Stomach (tissue), 9 donors: Measurements from ENCODE around the gene CFAP20DC. TPM values are rescaled to one million over a fixed set of nuclear protein-coding genes. Genes with fewer than 3 reads are reported as not detected.

Source experiments
- DNase-seq, 2 donors: peaks; one replicate each; pipeline versions ENCODE4 v3.0.0 to v3.0.0-alpha.2; 2013 to 2019
- H3K27ac ChIP-seq, 5 donors: fragments of 200-600 bp in 4 of 5; sonication (generic) in 4 of 5; one replicate each; pipeline ENCODE4 v1.5.1; 2013 to 2019; ENCODE audit warnings: mild to moderate bottlenecking in 1 of 5, moderate library complexity in 1 of 5
- H3K27me3 ChIP-seq, 3 donors: fragments of 200-600 bp; sonication (generic); one replicate each; pipeline ENCODE4 v1.5.1; 2017 to 2019; ENCODE audit warnings: mixed run types in 1 of 3
- H3K36me3 ChIP-seq, 4 donors: fragments of 200-600 bp; sonication (generic); 1 replicate in 3 of 4; 2 replicates in 1 of 4; pipeline ENCODE4 v1.5.1; 2016 to 2019
- H3K4me1 ChIP-seq, 4 donors: fragments of 200-600 bp; sonication (generic); one replicate each; pipeline ENCODE4 v1.5.1; 2016 to 2019
- H3K4me3 ChIP-seq, 4 donors: fragments of 200-600 bp; sonication (generic) in 3 of 4; one replicate each; pipeline ENCODE4 v1.5.1; 2016 to 2019; ENCODE audit warnings: mild to moderate bottlenecking in 1 of 4
- H3K9me3 ChIP-seq, 4 donors: fragments of 200-600 bp; sonication (generic); one replicate each; pipeline ENCODE4 v1.5.1; 2016 to 2019
- CTCF ChIP-seq, 7 experiments: fragments of 450-650 bp in 4 of 7; fragments of 200-600 bp in 3 of 7; sonication (generic) in 3 of 7; IDR thresholded peaks; one replicate each; pipeline ENCODE4 v1.5.1; 2016 to 2019; ENCODE audit warnings: antibody characterized with exemption in 7 of 7, control low read depth in 2 of 7, mild to moderate bottlenecking in 1 of 7
- EP300 ChIP-seq: sonication (generic); formaldehyde crosslinking; IDR thresholded peaks from one replicate; pipeline ENCODE4 v1.6.1; 2017; ENCODE audit warnings: antibody characterized with exemption
- POLR2A ChIP-seq, 4 donors: fragments of 450-650 bp; IDR thresholded peaks; one replicate each; pipeline ENCODE4 v1.6.1; 2016; ENCODE audit warnings: antibody characterized with exemption in 4 of 4, control low read depth in 2 of 4, mild to moderate bottlenecking in 1 of 4, moderate library complexity in 1 of 4
- POLR2AphosphoS5 ChIP-seq, 3 donors: sonication (generic); formaldehyde crosslinking; IDR thresholded peaks; one replicate each; pipeline ENCODE4 v1.6.1; 2016; ENCODE audit warnings: antibody characterized with exemption in 3 of 3
- WGBS, 5 donors: extraction: QIAGEN DNeasy Blood & Tissue Kit in 3 of 5; methylation state at CpG; one replicate each; pipeline versions ENCODE4 v1.1.5 to v1.1.7; 2013 to 2018; 5-methylcytosine and 5-hydroxymethylcytosine counted together
- intact Hi-C: fragments of 100-400 bp; cut with DNase I; formaldehyde crosslinking; loops from one replicate; pipeline ENCODE4 v1.15.1; 2023; ENCODE audit warnings: low total_unique reads
- polyA plus RNA-seq, 3 donors: library from polyadenylated mRNA; stranded (reverse); fragments of 200-250 nt; gene quantifications; one replicate each; pipeline ENCODE4 v1.2.3, GENCODE V29; 2013
- total RNA-seq, 5 donors: library from RNA; depleted of rRNA; stranded (reverse); fragments of >200 nt; gene quantifications; one replicate each; pipeline versions ENCODE4 v1.1.0 to v1.2.3, GENCODE V29; 2014 to 2016
- donor health status: healthy with polysubstance abuse.
- donor health status: Bipolar disorder and iron deficiency.
- donor health status: healthy.

CFAP20DC gene
- total and polyA plus RNA-seq, 8 donors: 0.81 to 2.0 (median 1.00) TPM; not detected in 4

- no peak for TF ChIP-seq POLR2AphosphoS5 (IDR thresholded peaks at IDR 0.05)
- no peak for TF ChIP-seq EP300
- TF ChIP-seq CTCF (IDR thresholded peaks at IDR 0.05): no peak
- no peak for TF ChIP-seq POLR2A (IDR thresholded peaks at IDR 0.05)
- H3K4me1 ChIP-seq: peaks cover 0 to 10% (median 5%) of the 10 kb centered on the region in 4 donors
- no peaks in the 10 kb centered on the region for H3K9me3 ChIP-seq
- DNase-seq: no peak
- H3K4me3 ChIP-seq: no peak overlapping the region
- intact Hi-C loops: no loop called here
- no peaks in the 10 kb centered on the region for H3K27me3 ChIP-seq
- WGBS, 5 donors: 54 to 70% (median 57%) methylated on average over 3 of the region's 3 CpGs
- H3K27ac ChIP-seq: no peak overlapping the region
- H3K36me3 ChIP-seq: no peaks in the 10 kb centered on the region
Measured at GRCh38 chr3:58708116-58708791, 341.6 kb downstream of the CFAP20DC start.

- WGBS, 5 donors: 82 to 91% (median 90%) methylated on average over 3 of the region's 3 CpGs
- intact Hi-C loops: no loop called here
Measured at GRCh38 chr3:58707390-58707930, 342.4 kb downstream of the CFAP20DC start.

GRCh38 chr3:58706395-58707167, 343.2 kb downstream of the CFAP20DC start:
- intact Hi-C loops: no loop called here
- no peak for TF ChIP-seq CTCF (IDR thresholded peaks at IDR 0.05)
- no peak for TF ChIP-seq EP300
- no peak for TF ChIP-seq POLR2AphosphoS5 (IDR thresholded peaks at IDR 0.05)
- no peak for TF ChIP-seq POLR2A (IDR thresholded peaks at IDR 0.05)
- H3K36me3 ChIP-seq: no peaks in the 10 kb centered on the region

More at GRCh38 chr3:58707390-58707930, 342.4 kb downstream of the CFAP20DC start:
- H3K27me3 ChIP-seq: no peaks in the 10 kb centered on the region
- DNase-seq: no peak
- H3K4me1 ChIP-seq: peaks cover 0 to 15% (median 5%) of the 10 kb centered on the region in 4 donors
- no peaks in the 10 kb centered on the region for H3K36me3 ChIP-seq
- no peak overlapping the region for H3K27ac ChIP-seq
- no peak overlapping the region for H3K4me3 ChIP-seq
- no peaks in the 10 kb centered on the region for H3K9me3 ChIP-seq
- no peak for TF ChIP-seq POLR2AphosphoS5 (IDR thresholded peaks at IDR 0.05)
- no peak for TF ChIP-seq POLR2A (IDR thresholded peaks at IDR 0.05)
- no peak for TF ChIP-seq EP300
- TF ChIP-seq CTCF (IDR thresholded peaks at IDR 0.05): no peak

GRCh38 chr3:58704745-58705144, 345.1 kb downstream of the CFAP20DC start:
- Histone ChIP-seq H3K4me3 (no peak overlapping the region), H3K27me3 (no peaks in the 10 kb centered on the region), H3K9me3 (no peaks in the 10 kb centered on the region), H3K27ac (peak overlapping the region; percentile 20 to 72 (median 56)), H3K36me3 (no peaks in the 10 kb centered on the region), H3K4me1 (peaks cover 0 to 15% (median 5%) of the 10 kb centered on the region in 4 donors)
- TF ChIP-seq POLR2A (IDR thresholded peaks at IDR 0.05) (no peak), POLR2AphosphoS5 (IDR thresholded peaks at IDR 0.05) (no peak), CTCF (IDR thresholded peaks at IDR 0.05) (no peak), EP300 (no peak)
- peak; percentile 21 to 43 for DNase-seq
- WGBS, 5 donors: 11 to 43% (median 24%) methylated on average over 2 of the region's 2 CpGs
- intact Hi-C loops: no loop called here

More at GRCh38 chr3:58706395-58707167, 343.2 kb downstream of the CFAP20DC start:
- H3K4me1 ChIP-seq: peaks cover 0 to 15% (median 5%) of the 10 kb centered on the region in 4 donors
- H3K27ac ChIP-seq: no peak overlapping the region
- no peaks in the 10 kb centered on the region for H3K9me3 ChIP-seq
- no peaks in the 10 kb centered on the region for H3K27me3 ChIP-seq
- no peak overlapping the region for H3K4me3 ChIP-seq
- 85 to 93% (median 88%) methylated on average over 2 of the region's 2 CpGs for WGBS, 5 donors
- DNase-seq: no peak
